Right atrium auricular region (tissue), 2 donors: ENCODE results near the gene SLC15A3. TPM values are rescaled to one million over a fixed set of nuclear protein-coding genes. Genes with fewer than 3 reads are reported as not detected.

Experiments
- DNase-seq: peaks from one replicate; pipeline ENCODE4 v3.0.0-alpha.2; 2019; ENCODE audit warnings: low spot score
- H3K27ac ChIP-seq, 2 donors: fragments of 200-600 bp; sonication (generic); 1 replicate in 1 of 2; 2 replicates in 1 of 2; pipeline ENCODE4 v1.5.1; 2016 to 2019
- H3K27me3 ChIP-seq, 2 donors: fragments of 200-600 bp; sonication (generic); one replicate each; pipeline versions ENCODE4 v1.5.1 to v1.6.0; 2017 to 2019
- H3K36me3 ChIP-seq: fragments of 200-600 bp; sonication (generic); one replicate; pipeline ENCODE4 v1.5.1; 2016
- H3K4me1 ChIP-seq, 2 donors: fragments of 200-600 bp; sonication (generic); one replicate each; pipeline versions ENCODE4 v1.5.1 to v1.6.0; 2017 to 2019
- H3K4me3 ChIP-seq, 2 donors: fragments of 200-600 bp; sonication (generic); 1 replicate in 1 of 2; 2 replicates in 1 of 2; pipeline ENCODE4 v1.5.1; 2017 to 2019; ENCODE audit warnings: mild to moderate bottlenecking in 1 of 2, moderate library complexity in 1 of 2
- H3K9me3 ChIP-seq, 2 donors: fragments of 200-600 bp; sonication (generic); one replicate each; pipeline ENCODE4 v1.5.1; 2019
- total RNA-seq, 2 donors: library from RNA; depleted of rRNA; stranded (reverse); fragments of >200 nt; gene quantifications; one replicate each; pipeline ENCODE4 v1.1.0, GENCODE V29; 2016
- TF ChIP-seq, protein P1 (sequence below), 2 donors: fragments of 200-600 bp; sonication (generic); IDR thresholded peaks; one replicate each; pipeline ENCODE4 v1.5.1; 2019; ENCODE audit warnings: antibody characterized with exemption in 2 of 2

SLC15A3 gene
- total RNA-seq, 2 donors from 2014 or later: 12.9 to 17.5 TPM

DNA sequence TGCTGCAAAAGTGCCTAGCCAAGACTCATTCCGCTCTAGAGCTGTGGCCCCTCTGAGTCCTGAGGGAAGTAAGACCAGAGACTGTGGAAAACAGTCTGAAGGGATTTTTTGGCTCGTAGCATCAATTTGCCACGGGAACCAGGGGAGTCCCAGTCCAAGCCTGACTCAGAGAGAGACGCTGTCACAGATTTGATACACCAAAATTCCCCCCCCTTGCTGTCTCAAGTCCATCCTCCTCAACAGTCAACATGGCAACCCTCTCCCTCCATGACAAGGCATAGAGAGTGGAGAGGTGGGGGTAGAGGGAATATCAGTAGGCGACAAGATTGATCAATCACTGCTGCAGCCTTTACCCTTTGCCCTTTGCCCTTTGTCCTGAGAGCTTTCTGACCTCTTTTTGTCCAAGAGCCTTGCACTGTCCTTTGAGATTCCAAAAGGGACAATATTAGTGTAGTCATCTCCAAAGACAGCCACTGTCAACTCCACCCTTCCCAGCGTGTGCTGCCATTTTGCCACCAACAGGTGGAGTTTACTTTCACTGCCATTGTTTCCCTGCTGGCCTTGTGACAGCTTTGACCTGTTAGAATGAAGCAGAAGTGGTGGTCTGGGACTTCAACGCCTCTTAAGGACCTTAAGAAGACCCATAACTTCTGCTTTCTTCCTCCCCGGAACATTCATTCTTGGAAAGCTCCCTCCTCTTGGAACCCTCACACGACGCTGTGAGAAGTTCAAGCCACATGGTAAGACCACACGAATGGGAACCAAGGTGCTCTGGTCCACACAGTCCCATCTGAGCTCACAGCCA, 7.3 kb downstream of the SLC15A3 start:
- no peak for DNase-seq
- Histone ChIP-seq H3K27ac (no peak overlapping the region), H3K27me3 (no peaks in the 10 kb centered on the region), H3K36me3 (peaks cover 5% of the 10 kb centered on the region), H3K9me3 (no peaks in the 10 kb centered on the region), H3K4me3 (no peak overlapping the region), H3K4me1 (peaks cover 0 to 6% of the 10 kb centered on the region in 2 donors)
- TF ChIP-seq, protein P1, sequence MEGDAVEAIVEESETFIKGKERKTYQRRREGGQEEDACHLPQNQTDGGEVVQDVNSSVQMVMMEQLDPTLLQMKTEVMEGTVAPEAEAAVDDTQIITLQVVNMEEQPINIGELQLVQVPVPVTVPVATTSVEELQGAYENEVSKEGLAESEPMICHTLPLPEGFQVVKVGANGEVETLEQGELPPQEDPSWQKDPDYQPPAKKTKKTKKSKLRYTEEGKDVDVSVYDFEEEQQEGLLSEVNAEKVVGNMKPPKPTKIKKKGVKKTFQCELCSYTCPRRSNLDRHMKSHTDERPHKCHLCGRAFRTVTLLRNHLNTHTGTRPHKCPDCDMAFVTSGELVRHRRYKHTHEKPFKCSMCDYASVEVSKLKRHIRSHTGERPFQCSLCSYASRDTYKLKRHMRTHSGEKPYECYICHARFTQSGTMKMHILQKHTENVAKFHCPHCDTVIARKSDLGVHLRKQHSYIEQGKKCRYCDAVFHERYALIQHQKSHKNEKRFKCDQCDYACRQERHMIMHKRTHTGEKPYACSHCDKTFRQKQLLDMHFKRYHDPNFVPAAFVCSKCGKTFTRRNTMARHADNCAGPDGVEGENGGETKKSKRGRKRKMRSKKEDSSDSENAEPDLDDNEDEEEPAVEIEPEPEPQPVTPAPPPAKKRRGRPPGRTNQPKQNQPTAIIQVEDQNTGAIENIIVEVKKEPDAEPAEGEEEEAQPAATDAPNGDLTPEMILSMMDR (IDR thresholded peaks at IDR 0.05): no peak

DNA sequence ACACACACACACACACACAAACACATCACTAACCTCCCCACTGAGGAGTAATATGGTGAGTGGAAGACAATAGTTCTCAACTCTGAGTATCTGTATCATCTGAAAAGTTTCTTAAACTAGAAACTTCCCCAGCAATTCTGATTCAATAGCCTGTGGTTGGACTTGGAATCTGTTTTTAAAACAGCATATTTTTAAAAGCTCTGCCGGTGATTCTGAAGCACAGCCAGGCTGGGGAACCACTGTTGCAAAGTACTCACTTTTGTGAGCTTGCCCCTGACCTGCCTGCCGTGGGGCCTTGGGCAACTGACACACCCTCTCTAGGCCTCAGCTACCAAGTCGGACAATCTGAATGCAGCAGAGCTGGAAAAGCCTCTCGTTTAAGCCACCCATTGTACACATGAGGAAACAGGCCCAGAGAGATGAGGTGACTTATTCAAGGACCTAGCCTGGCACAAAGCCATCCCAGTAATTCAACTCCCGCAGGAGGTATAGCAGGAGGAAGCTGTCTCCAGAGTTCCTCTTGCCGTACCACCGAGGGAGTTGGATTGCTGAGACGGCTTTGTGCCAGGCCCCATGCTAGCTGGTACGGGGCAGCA, 8.9 kb downstream of the SLC15A3 start:
- Histone ChIP-seq H3K4me1 (peaks cover 0 to 3% of the 10 kb centered on the region in 2 donors), H3K27me3 (no peaks in the 10 kb centered on the region), H3K27ac (no peak overlapping the region), H3K9me3 (no peaks in the 10 kb centered on the region), H3K4me3 (no peak overlapping the region), H3K36me3 (peaks cover 8% of the 10 kb centered on the region)
- TF ChIP-seq, protein P1 (IDR thresholded peaks at IDR 0.05): no peak
- DNase-seq: no peak

DNA sequence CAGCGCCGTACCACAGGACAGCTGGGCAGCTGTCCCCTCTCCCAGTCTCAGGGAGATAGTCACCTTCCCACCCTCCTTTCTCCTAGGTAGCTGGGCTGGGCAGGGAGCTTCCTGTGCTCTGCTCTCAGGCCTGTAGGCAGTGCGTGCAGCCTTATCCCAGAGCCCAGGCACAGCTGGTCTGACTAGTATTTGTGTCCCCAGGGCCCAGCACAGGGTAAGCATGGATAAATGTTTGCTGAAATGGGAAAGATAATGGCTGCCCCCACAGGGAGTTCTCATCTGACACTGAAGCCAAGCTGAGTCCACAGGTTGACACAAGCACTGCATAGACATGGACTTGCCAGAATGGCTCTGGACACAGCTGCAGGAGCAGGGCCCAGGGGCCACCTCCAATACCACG, 9.8 kb downstream of the SLC15A3 start:
- peaks cover 0 to 3% of the 10 kb centered on the region in 2 donors for H3K4me1 ChIP-seq
- no peak overlapping the region for H3K4me3 ChIP-seq
- H3K36me3 ChIP-seq: peaks cover 8% of the 10 kb centered on the region
- TF ChIP-seq, protein P1 (IDR thresholded peaks at IDR 0.05): no peak
- no peaks in the 10 kb centered on the region for H3K9me3 ChIP-seq
- no peak overlapping the region for H3K27ac ChIP-seq
- DNase-seq: no peak
- no peaks in the 10 kb centered on the region for H3K27me3 ChIP-seq

DNA sequence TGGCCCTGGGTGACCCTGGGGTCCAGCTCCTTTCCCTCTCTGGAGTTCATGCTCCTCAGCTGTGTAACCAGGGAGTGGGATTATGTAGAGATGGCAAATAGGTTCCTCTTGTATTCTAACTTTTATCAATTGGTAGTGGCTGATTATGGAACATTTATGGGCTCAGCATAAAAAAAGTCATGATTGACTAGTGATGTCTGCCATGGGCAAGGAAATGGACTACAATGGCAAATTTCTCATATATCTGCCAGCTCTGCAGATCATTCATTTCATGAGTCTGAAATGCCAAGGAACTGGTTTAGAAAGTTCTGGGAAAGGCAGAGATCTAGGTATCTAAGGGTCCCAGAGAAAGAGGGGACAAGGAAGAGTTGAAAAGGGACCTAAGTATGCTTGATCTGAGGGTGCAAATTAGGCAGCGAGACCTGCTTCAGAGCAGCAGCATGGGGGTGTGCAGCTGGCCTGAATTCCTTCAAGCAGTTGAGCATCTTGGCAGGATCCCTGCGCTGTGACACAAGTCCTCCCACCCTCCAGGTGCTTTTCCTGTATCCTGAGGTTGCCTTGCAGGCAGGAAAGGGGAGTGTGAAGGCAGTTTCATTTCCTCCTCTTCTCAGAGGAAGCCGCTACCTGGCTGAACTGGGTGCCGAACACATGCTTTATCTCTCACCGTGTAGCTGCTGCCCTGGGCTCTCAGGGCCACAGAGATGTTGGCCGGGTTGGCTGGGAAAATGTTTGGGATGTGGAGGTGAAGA, 10.4 kb downstream of the SLC15A3 start:
- Histone ChIP-seq H3K27me3 (no peaks in the 10 kb centered on the region), H3K36me3 (peaks cover 8% of the 10 kb centered on the region), H3K4me3 (no peak overlapping the region), H3K4me1 (peaks cover 0 to 8% of the 10 kb centered on the region in 2 donors), H3K27ac (no peak overlapping the region), H3K9me3 (no peaks in the 10 kb centered on the region)
- TF ChIP-seq, protein P1 (IDR thresholded peaks at IDR 0.05): no peak
- no peak for DNase-seq

DNA sequence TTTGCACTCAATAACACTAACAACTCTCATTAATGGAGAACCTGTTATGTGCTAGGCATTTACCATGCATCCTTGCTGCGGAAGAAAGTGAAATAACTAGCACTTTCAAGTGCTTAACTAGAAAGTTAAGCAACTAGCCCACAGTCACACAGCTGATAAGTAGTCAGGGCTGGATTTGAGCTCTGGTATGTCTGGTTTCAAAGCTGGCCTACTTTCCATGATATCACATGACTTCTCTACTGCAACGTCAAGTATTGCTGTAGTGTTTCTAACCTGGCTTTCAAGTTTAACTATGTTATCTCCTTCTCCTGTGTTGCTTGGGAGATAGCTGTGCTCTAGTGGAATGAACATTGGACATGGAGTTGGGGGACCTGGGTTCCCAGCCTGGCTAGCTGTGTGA, 12.1 kb downstream of the SLC15A3 start:
- Histone ChIP-seq H3K4me3 (no peak overlapping the region), H3K27me3 (no peaks in the 10 kb centered on the region), H3K27ac (no peak overlapping the region), H3K4me1 (peaks cover 0 to 9% of the 10 kb centered on the region in 2 donors), H3K9me3 (no peaks in the 10 kb centered on the region), H3K36me3 (peaks cover 8% of the 10 kb centered on the region)
- TF ChIP-seq, protein P1 (IDR thresholded peaks at IDR 0.05): no peak
- no peak for DNase-seq
